Right hindlimb (tissue), 1 donor: ENCODE results near the gene SNAPC4.
"Not testable (repeated sequence)": the region's sequence is repeated elsewhere in the genome, so short reads cannot be mapped to it uniquely, and the experiment has no call there.

Experiments
- DNase-seq: peaks from one replicate; pipeline ENCODE4 v3.0.0-alpha.2; 2018

The SNAPC4 gene

GRCh38 chr9:136352682-136353081, 47.3 kb downstream of the SNAPC4 start:
- no peak for DNase-seq

GRCh38 chr9:136351868-136352267, 48.1 kb downstream of the SNAPC4 start:
- DNase-seq: not testable (repeated sequence)

- no peak for DNase-seq
Observed at GRCh38 chr9:136351252-136351800, 48.6 kb downstream of the SNAPC4 start.
